ENCODE measurements around the gene NCKAP5.

Gene NCKAP5

DNA sequence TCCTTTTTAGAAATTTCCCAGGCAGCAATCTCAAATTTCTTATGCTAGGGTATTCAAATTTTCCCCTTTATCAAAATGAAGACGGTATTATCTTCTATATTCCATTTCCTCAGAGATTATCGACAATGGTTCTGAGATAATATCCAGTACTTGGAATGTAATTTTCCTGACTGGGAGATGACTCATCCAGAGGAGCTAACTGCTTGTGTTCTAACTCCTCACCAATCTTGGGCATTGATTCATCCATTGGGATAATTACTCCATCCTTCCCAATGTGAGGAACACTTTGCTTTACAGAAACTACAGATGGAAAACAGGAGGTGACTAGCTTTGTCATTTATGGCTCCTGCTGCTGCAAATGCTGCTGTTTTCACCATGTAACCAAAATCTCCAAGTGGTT lies 658.8 kb downstream of the NCKAP5 start:
- no peak overlapping the region for H3K4me3 ChIP-seq (ENCODE audit: control insufficient read depth, low read depth, low read length)
- TF ChIP-seq, protein P1, sequence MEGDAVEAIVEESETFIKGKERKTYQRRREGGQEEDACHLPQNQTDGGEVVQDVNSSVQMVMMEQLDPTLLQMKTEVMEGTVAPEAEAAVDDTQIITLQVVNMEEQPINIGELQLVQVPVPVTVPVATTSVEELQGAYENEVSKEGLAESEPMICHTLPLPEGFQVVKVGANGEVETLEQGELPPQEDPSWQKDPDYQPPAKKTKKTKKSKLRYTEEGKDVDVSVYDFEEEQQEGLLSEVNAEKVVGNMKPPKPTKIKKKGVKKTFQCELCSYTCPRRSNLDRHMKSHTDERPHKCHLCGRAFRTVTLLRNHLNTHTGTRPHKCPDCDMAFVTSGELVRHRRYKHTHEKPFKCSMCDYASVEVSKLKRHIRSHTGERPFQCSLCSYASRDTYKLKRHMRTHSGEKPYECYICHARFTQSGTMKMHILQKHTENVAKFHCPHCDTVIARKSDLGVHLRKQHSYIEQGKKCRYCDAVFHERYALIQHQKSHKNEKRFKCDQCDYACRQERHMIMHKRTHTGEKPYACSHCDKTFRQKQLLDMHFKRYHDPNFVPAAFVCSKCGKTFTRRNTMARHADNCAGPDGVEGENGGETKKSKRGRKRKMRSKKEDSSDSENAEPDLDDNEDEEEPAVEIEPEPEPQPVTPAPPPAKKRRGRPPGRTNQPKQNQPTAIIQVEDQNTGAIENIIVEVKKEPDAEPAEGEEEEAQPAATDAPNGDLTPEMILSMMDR (IDR thresholded peaks at IDR 0.05; ENCODE audit: control insufficient read depth, insufficient read depth, low read depth, low read length, missing control alignments): no peak
- DNase-seq (ENCODE audit: low read depth): peak; percentile 13

DNA sequence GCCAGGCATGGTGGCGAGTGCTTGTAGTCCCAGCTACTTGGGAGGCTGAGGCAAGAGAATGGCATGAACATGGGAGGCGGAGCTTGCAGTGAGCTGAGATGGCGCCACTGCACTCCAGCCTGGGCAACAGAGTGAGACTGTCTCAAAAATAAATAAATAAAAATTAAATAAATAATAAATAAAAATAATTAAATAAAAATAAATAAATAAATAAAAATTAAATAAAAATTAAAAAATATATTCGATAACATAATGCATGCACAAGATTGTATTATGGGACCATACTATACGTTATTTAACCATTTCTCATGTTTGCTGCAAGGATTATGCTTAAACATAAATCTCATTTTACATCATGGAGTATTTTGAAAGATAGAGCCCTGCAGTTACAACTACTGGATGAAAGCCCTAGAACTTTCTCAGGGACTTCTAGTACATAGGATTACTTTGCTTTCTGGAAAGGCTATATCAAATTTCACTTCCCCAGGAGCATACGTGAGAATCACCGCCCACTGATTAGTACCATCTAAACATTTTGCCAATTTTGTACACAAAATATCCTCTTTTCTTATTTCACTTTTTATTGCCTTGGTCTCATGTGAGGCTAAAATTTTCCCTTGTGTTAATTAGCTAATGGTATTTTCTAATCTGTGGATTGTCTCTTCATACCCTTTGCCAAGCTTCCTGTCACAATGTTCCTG lies 664.0 kb downstream of the NCKAP5 start:
- no peak overlapping the region for H3K4me3 ChIP-seq (ENCODE audit: control insufficient read depth, low read depth, low read length)
- TF ChIP-seq, protein P1 (IDR thresholded peaks at IDR 0.05; ENCODE audit: control insufficient read depth, insufficient read depth, low read depth, low read length, missing control alignments): no peak
- DNase-seq (ENCODE audit: low read depth): no peak

- DNase-seq (ENCODE audit: low read depth): no peak
- TF ChIP-seq, protein P1 (IDR thresholded peaks at IDR 0.05; ENCODE audit: control insufficient read depth, insufficient read depth, low read depth, low read length, missing control alignments): no peak
- no peak overlapping the region for H3K4me3 ChIP-seq (ENCODE audit: control insufficient read depth, low read depth, low read length)
These were observed 665.6 kb downstream of the NCKAP5 start for GRCh38 chr2:132902626-132903025.

- DNase-seq (ENCODE audit: low read depth): no peak
- TF ChIP-seq, protein P1 (IDR thresholded peaks at IDR 0.05; ENCODE audit: control insufficient read depth, insufficient read depth, low read depth, low read length, missing control alignments): no peak
- no peak overlapping the region for H3K4me3 ChIP-seq (ENCODE audit: control insufficient read depth, low read depth, low read length)
These were observed 666.6 kb downstream of the NCKAP5 start for GRCh38 chr2:132901661-132902060.

DNA sequence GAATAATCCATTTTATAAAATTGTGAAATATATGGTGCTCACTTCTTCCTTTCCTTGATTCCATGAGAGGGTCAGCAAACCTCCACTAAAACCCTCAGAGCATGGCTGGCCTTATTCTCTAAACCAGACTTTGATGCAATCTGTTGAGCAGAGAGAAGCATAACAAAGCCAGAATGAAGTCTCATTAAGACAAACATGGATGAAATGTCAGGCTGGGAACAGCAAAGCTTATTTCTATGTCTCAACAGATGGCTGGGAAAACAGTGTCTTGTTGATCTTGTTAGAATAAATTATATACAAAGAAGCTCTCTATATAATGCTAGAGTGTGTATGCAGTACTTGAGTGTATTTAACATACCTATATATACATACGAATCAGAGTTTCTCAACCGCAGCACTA lies 671.2 kb downstream of the NCKAP5 start:
- no peak overlapping the region for H3K4me3 ChIP-seq (ENCODE audit: control insufficient read depth, low read depth, low read length)
- DNase-seq (ENCODE audit: low read depth): no peak
- TF ChIP-seq, protein P1 (IDR thresholded peaks at IDR 0.05; ENCODE audit: control insufficient read depth, insufficient read depth, low read depth, low read length, missing control alignments): no peak

GRCh38 chr2:132896073-132896472 lies 672.2 kb downstream of the NCKAP5 start:
- TF ChIP-seq, protein P1 (IDR thresholded peaks at IDR 0.05; ENCODE audit: control insufficient read depth, insufficient read depth, low read depth, low read length, missing control alignments): no peak
- DNase-seq (ENCODE audit: low read depth): no peak
- H3K4me3 ChIP-seq (ENCODE audit: control insufficient read depth, low read depth, low read length): no peak overlapping the region
